IMR-90 (cell line): ENCODE results near the gene TAS2R42. TPM values are rescaled to one million over a fixed set of nuclear protein-coding genes. Genes with fewer than 3 reads are reported as not detected.

Experiments
- ATAC-seq: fragments of 200-7000 bp; cut with Tn5 transposase; 2 replicates; pipeline ENCODE4 v1.9.1; 2020; ENCODE audit warnings: low read depth, mild to moderate bottlenecking, moderate library complexity
- BruUV-seq: library from RNA; stranded (reverse); fragments of 400-500 nt; replicated peaks from 2 replicates; lab custom pipeline; 2021; lab: Mats Ljungman, UMichigan
- CTCF ChIA-PET: fragments of 300-600 bp; formaldehyde crosslinking; extraction: SDS; loops from one replicate; lab custom pipeline; 2021; ENCODE audit warnings: antibody characterized with exemption; lab: Yijun Ruan, JAX
- POLR2A ChIA-PET: fragments of 300-600 bp; sonication (Branson Sonifier 250); formaldehyde crosslinking; loops from one replicate; lab custom pipeline; 2022; ENCODE audit warnings: antibody characterized with exemption; ENCODE audit not compliant: unreplicated experiment; lab: Charles Lee
- DNase-seq: peaks from one replicate; pipeline ENCODE4 v3.0.0; 2013
- H2AFZ ChIP-seq: replicated peaks from 2 replicates; pipeline ENCODE3; 2013; ENCODE audit warnings: low read length, mild to moderate bottlenecking; ENCODE audit not compliant: poor library complexity
- H2AK5ac ChIP-seq: 2 replicates; pipeline ENCODE4 v1.6.1; 2013; ENCODE audit warnings: low read depth, low read length, inconsistent platforms
- H2AK9ac ChIP-seq: replicated peaks from 2 replicates; pipeline ENCODE3; 2013; ENCODE audit warnings: mild to moderate bottlenecking, low read depth, low read length, moderate library complexity; ENCODE audit not compliant: poor library complexity
- H2BK120ac ChIP-seq: 2 replicates; pipeline ENCODE4 v1.6.1; 2013; ENCODE audit warnings: low read depth, low read length, inconsistent platforms
- H2BK15ac ChIP-seq: 3 replicates; pipeline ENCODE4 v1.6.1; 2013; ENCODE audit warnings: low read depth, low read length, inconsistent platforms
- H2BK20ac ChIP-seq: 2 replicates; pipeline ENCODE4 v1.6.1; 2013; ENCODE audit warnings: low read depth, mild to moderate bottlenecking, inconsistent platforms, low read length, moderate library complexity
- H2BK5ac ChIP-seq: 2 replicates; pipeline ENCODE4 v1.6.1; 2013; ENCODE audit warnings: mild to moderate bottlenecking, low read depth, low read length, inconsistent platforms; ENCODE audit not compliant: poor library complexity, severe bottlenecking
- H3K14ac ChIP-seq: replicated peaks from 2 replicates; pipeline ENCODE4 v1.6.1; 2013; ENCODE audit warnings: low read depth, low read length, inconsistent platforms
- H3K18ac ChIP-seq: 2 replicates; pipeline ENCODE4 v1.6.1; 2013; ENCODE audit warnings: low read depth, low read length, control low read depth
- H3K23ac ChIP-seq: 2 replicates; pipeline ENCODE4 v1.6.1; 2013; ENCODE audit warnings: low read depth, low read length, inconsistent platforms
- H3K27ac ChIP-seq: 2 replicates; pipeline ENCODE4 v1.5.1; 2013; ENCODE audit warnings: mild to moderate bottlenecking, control low read depth, low read length; ENCODE audit not compliant: insufficient read depth
- H3K27me3 ChIP-seq: 2 replicates; pipeline ENCODE4 v1.6.1; 2013; ENCODE audit warnings: low read length; ENCODE audit not compliant: control insufficient read depth, insufficient read depth
- H3K36me3 ChIP-seq: 2 replicates; pipeline ENCODE4 v1.6.1; 2013; ENCODE audit warnings: low read length, mixed read lengths; ENCODE audit not compliant: control insufficient read depth, insufficient read depth
- H3K4ac ChIP-seq: 2 replicates; pipeline ENCODE4 v1.6.1; 2013; ENCODE audit warnings: low read depth, low read length, inconsistent platforms
- H3K4me1 ChIP-seq: 2 replicates; pipeline ENCODE4 v1.6.1; 2013; ENCODE audit warnings: low read length, mixed read lengths; ENCODE audit not compliant: control insufficient read depth, insufficient read depth
- H3K4me2 ChIP-seq: 2 replicates; pipeline ENCODE4 v1.6.1; 2013; ENCODE audit warnings: low read depth, mild to moderate bottlenecking, control low read depth, low read length, moderate library complexity
- H3K4me3 ChIP-seq: 2 replicates; pipeline ENCODE4 v1.5.1; 2013; ENCODE audit warnings: low read depth, mild to moderate bottlenecking, control low read depth, low read length, moderate library complexity; ENCODE audit not compliant: insufficient read depth
- H3K56ac ChIP-seq: 2 replicates; pipeline ENCODE4 v1.6.1; 2013; ENCODE audit warnings: low read length, inconsistent platforms; ENCODE audit not compliant: insufficient read depth; ENCODE audit errors: extremely low read depth
- H3K79me1 ChIP-seq, 2 experiments: 2 replicates each; pipeline ENCODE4 v1.6.1; 2013; ENCODE audit warnings: low read length in 2 of 2, inconsistent platforms in 1 of 2, low read depth in 1 of 2
- H3K9ac ChIP-seq: 2 replicates; pipeline ENCODE4 v1.6.1; 2013; ENCODE audit warnings: low read depth, low read length, control low read depth
- H3K9me1 ChIP-seq: 2 replicates; pipeline ENCODE4 v1.6.1; 2013; ENCODE audit warnings: low read length, inconsistent platforms; ENCODE audit not compliant: insufficient read depth
- H3K9me3 ChIP-seq: 2 replicates; pipeline ENCODE4 v1.6.1; 2013; ENCODE audit warnings: low read length; ENCODE audit not compliant: control insufficient read depth, insufficient read depth
- H4K20me1 ChIP-seq: 2 replicates; pipeline ENCODE4 v1.6.1; 2013; ENCODE audit warnings: low read length, inconsistent platforms; ENCODE audit not compliant: insufficient read depth
- H4K5ac ChIP-seq: 2 replicates; pipeline ENCODE4 v1.6.1; 2013; ENCODE audit warnings: mild to moderate bottlenecking, low read depth, low read length, control low read depth
- H4K8ac ChIP-seq, 2 experiments: 2 replicates each; pipeline ENCODE4 v1.6.1; 2013; ENCODE audit warnings: low read depth in 2 of 2, low read length in 2 of 2, control low read depth in 1 of 2, inconsistent platforms in 1 of 2
- H4K91ac ChIP-seq: 2 replicates; pipeline ENCODE4 v1.6.1; 2013; ENCODE audit warnings: low read depth, low read length, inconsistent platforms; ENCODE audit not compliant: insufficient read depth
- CEBPB ChIP-seq: IDR thresholded peaks from 2 replicates; pipeline ENCODE4 v1.6.1; 2012; ENCODE audit warnings: low read depth, low read length, improper control_type of control experiment
- MAZ ChIP-seq: IDR thresholded peaks from 2 replicates; pipeline ENCODE4 v1.6.1; 2012; ENCODE audit warnings: low read depth, mild to moderate bottlenecking, low read length, improper control_type of control experiment, moderate library complexity, borderline replicate concordance
- dilution Hi-C: fragments of 300-500 bp; cut with HindIII; formaldehyde crosslinking; loops from one replicate; pipeline ENCODE4 v1.14.3; 2018; ENCODE audit warnings: low sequenced_read_pairs; ENCODE audit not compliant: unreplicated experiment
- in situ Hi-C: fragments of 300-500 bp; cut with MboI; formaldehyde crosslinking; loops from 3 replicates; pipeline ENCODE4 v1.14.3; 2019; ENCODE audit warnings: low sequenced_read_pairs, inconsistent platforms, mixed read lengths
- intact Hi-C: fragments of 100-400 bp; cut with micrococcal nuclease; formaldehyde crosslinking; loops from 2 replicates; pipeline ENCODE4 v1.10.0; 2022
- polyA plus RNA-seq, 3 experiments: library from polyadenylated mRNA; depleted of rRNA; stranded (reverse); fragments of >200 nt; gene quantifications; 2 replicates each; pipeline ENCODE4 v1.2.3, GENCODE V29; 2012; ENCODE audit warnings: low replicate concordance in 1 of 3
- total RNA-seq: library from RNA; depleted of rRNA; stranded (reverse); fragments of >200 nt; gene quantifications from 2 replicates; pipeline ENCODE4 v1.2.3, GENCODE V29; 2012
- TF ChIP-seq, protein P1 (sequence below): fragments of 150-350 bp; IDR thresholded peaks from 2 replicates; pipeline ENCODE4 v1.6.1; 2017; ENCODE audit warnings: mild to moderate bottlenecking, antibody characterized with exemption, low read length, low read depth

TAS2R42 gene
- total and polyA plus RNA-seq, 2 of the 4 experiments (the other 2 are of a cell fraction) = not detected

DNA sequence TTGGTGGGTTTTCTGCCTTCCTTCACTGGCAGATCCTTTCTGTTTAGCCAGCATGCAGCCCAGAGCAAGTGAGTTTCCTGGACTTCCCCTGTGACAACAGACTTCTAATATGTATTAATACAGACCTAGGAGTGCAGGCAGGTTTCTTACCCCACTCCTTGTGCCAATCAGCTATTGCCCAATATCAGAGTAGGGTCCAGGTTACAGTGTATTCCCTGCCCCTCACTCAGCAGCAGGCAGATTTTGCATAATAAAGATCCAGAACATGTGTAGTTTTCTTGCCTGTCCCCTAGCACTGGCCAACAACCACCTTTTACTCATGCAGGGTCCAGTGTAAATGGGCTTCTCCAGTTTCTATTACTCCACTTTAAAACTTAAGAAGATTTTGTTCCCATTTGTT lies 20.4 kb downstream of the TAS2R42 start:
- Histone ChIP-seq H4K5ac (no peak overlapping the region), H3K9me3 (no peaks in the 10 kb centered on the region), H3K4me2 (no peak overlapping the region), H2BK5ac (no peak overlapping the region), H3K36me3 (peaks cover 13% of the 10 kb centered on the region), H2BK20ac (no peak overlapping the region), H2AK9ac (no peak overlapping the region), H3K4me1 (no peaks in the 10 kb centered on the region), H3K4me3 (no peak overlapping the region), H3K14ac (no peak overlapping the region), H3K27me3 (no peaks in the 10 kb centered on the region), H2AK5ac (no peak overlapping the region), H2AFZ (no peak overlapping the region), H2BK120ac (no peak overlapping the region), H3K18ac (no peak overlapping the region), H3K4ac (no peak overlapping the region), H3K56ac (no peak overlapping the region), H3K27ac (no peak overlapping the region), H3K23ac (peak overlapping the region; percentile 11; the same call in 1 of the 2 replicates), H3K79me1 (peaks cover 23 to 51% of the 10 kb centered on the region in 2 experiments), H4K20me1 (peaks cover 34% of the 10 kb centered on the region), H4K8ac (no peak overlapping the region), H2BK15ac (no peak overlapping the region), H3K9me1 (peaks cover 5% of the 10 kb centered on the region; the same call in 1 of the 2 replicates), H3K9ac (no peak overlapping the region), H4K91ac (no peak overlapping the region)
- intact Hi-C loops (no loop called here), dilution Hi-C loops (no loop called here), in situ Hi-C loops (no loop called here)
- ChIA-PET CTCF (no interaction called here), POLR2A (no interaction called here)
- peak; percentile 32; the same call in 1 of the 2 replicates for TF ChIP-seq CEBPB
- TF ChIP-seq, protein P1, sequence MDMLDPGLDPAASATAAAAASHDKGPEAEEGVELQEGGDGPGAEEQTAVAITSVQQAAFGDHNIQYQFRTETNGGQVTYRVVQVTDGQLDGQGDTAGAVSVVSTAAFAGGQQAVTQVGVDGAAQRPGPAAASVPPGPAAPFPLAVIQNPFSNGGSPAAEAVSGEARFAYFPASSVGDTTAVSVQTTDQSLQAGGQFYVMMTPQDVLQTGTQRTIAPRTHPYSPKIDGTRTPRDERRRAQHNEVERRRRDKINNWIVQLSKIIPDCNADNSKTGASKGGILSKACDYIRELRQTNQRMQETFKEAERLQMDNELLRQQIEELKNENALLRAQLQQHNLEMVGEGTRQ = no peak
- TF ChIP-seq MAZ = no peak
- DNase-seq (no peak), ATAC-seq (no peak)
- no TSS peak for BruUV-seq
